H1 (cell line): Measurements from ENCODE around the gene ZNF524.

Experiments
- CBX8 ChIP-seq: fragments of 300-800, 300-1000 bp; sonication (generic); IDR thresholded peaks from 2 replicates; pipeline ENCODE4 v1.7.1; 2016; ENCODE audit warnings: low read depth, low read length, borderline replicate concordance
- CEBPB ChIP-seq: IDR thresholded peaks from 2 replicates; pipeline ENCODE4 v1.6.1; 2012; ENCODE audit warnings: low read depth, low read length
- CTCF ChIP-seq, 3 experiments: IDR thresholded peaks; 1 replicate in 2 of 3; 2 replicates in 1 of 3; pipeline versions ENCODE4 v1.5.1 to v1.6.1; 2011; ENCODE audit warnings: low read length in 3 of 3, mild to moderate bottlenecking in 3 of 3, inconsistent platforms in 2 of 3, low read depth in 1 of 3, moderate library complexity in 1 of 3; ENCODE audit not compliant: insufficient read depth in 1 of 3; ENCODE audit errors: control extremely low read depth in 1 of 3
- EZH2 ChIP-seq: fragments of 200-600 bp; sonication (generic); IDR thresholded peaks from 2 replicates; pipeline ENCODE4 v1.7.1; 2012; ENCODE audit warnings: low read depth, mild to moderate bottlenecking, moderate library complexity, low read length, inconsistent platforms; ENCODE audit not compliant: severe bottlenecking
- GABPA ChIP-seq: IDR thresholded peaks from 2 replicates; pipeline ENCODE4 v1.6.1; 2011; ENCODE audit warnings: mild to moderate bottlenecking, low read length, moderate library complexity, borderline replicate concordance; ENCODE audit not compliant: insufficient read depth
- HDAC2 ChIP-seq, 2 experiments: fragments of 300-600 bp in 1 of 2; sonication (generic) in 1 of 2; IDR thresholded peaks; 2 replicates each; pipeline ENCODE4 v1.6.1; 2011 to 2012; ENCODE audit warnings: low read depth in 2 of 2, low read length in 2 of 2, mild to moderate bottlenecking in 2 of 2, moderate library complexity in 2 of 2, borderline replicate concordance in 1 of 2, inconsistent platforms in 1 of 2
- PHF8 ChIP-seq: fragments of 200-600 bp; sonication (generic); conservative IDR thresholded peaks from 2 replicates; pipeline ENCODE4 v1.7.1; 2012; ENCODE audit warnings: low read depth, mild to moderate bottlenecking, inconsistent platforms, low read length, moderate library complexity
- POLR2A ChIP-seq, 2 experiments: IDR thresholded peaks; 1 replicate in 1 of 2; 2 replicates in 1 of 2; pipeline ENCODE4 v1.6.1; 2011; ENCODE audit warnings: low read depth in 2 of 2, low read length in 2 of 2, mild to moderate bottlenecking in 2 of 2; ENCODE audit errors: control extremely low read depth in 1 of 2
- SIN3A ChIP-seq, 2 experiments: IDR thresholded peaks in 1 of 2; conservative IDR thresholded peaks in 1 of 2; 2 replicates each; pipeline ENCODE4 v1.6.1; 2011 to 2012; ENCODE audit warnings: low read length in 2 of 2, improper control_type of control experiment in 1 of 2, low read depth in 1 of 2, mild to moderate bottlenecking in 1 of 2
- TAF1 ChIP-seq: IDR thresholded peaks from 2 replicates; pipeline ENCODE4 v1.6.1; 2011; ENCODE audit warnings: mild to moderate bottlenecking, low read depth, low read length
- TBP ChIP-seq: IDR thresholded peaks from 2 replicates; pipeline ENCODE4 v1.6.1; 2011; ENCODE audit warnings: low read depth, low read length, improper control_type of control experiment
- USF2 ChIP-seq: IDR thresholded peaks from 2 replicates; pipeline ENCODE4 v1.6.1; 2011; ENCODE audit warnings: low read length, improper control_type of control experiment

- no peak for TF ChIP-seq TAF1
- no peak for TF ChIP-seq POLR2A (IDR thresholded peaks at IDR 0.05; ENCODE audit: control extremely low read depth in 1 of 2, low read depth in 2 of 2, low read length in 2 of 2)
- no peak for TF ChIP-seq TBP
- no peak for TF ChIP-seq CTCF (IDR thresholded peaks at IDR 0.05; ENCODE audit: control extremely low read depth in 1 of 3, insufficient read depth in 1 of 3, low read depth in 1 of 3, low read length in 3 of 3)
- TF ChIP-seq CBX8: no peak
- TF ChIP-seq USF2: no peak
- no peak for TF ChIP-seq CEBPB
- no peak for TF ChIP-seq EZH2
- TF ChIP-seq HDAC2 (IDR thresholded peaks at IDR 0.05; ENCODE audit: borderline replicate concordance in 1 of 2, low read depth in 2 of 2, low read length in 2 of 2): no peak
- no peak for TF ChIP-seq PHF8
- no peak for TF ChIP-seq SIN3A (conservative IDR thresholded peaks at IDR 0.05 in 1 of 2, IDR thresholded peaks at IDR 0.05 in 1 of 2; ENCODE audit: low read depth in 1 of 2, low read length in 2 of 2)
- TF ChIP-seq GABPA: no peak
Measured at GRCh38 chr19:55633861-55634260, 33.8 kb downstream of the ZNF524 start.
